HG03025 (cell line): ENCODE data around the gene MGAT4C.
"Not testable (repeated sequence)": the region's sequence is repeated elsewhere in the genome, so short reads cannot be mapped to it uniquely, and the experiment has no call there.

Experiments
- ATAC-seq: cut with Tn5 transposase; IDR thresholded peaks from one replicate; pipeline ENCODE4 v1.9.1; 2021; ENCODE audit warnings: mild to moderate bottlenecking, moderate library complexity; ENCODE audit not compliant: unreplicated experiment, low FRiP score

MGAT4C gene

DNA sequence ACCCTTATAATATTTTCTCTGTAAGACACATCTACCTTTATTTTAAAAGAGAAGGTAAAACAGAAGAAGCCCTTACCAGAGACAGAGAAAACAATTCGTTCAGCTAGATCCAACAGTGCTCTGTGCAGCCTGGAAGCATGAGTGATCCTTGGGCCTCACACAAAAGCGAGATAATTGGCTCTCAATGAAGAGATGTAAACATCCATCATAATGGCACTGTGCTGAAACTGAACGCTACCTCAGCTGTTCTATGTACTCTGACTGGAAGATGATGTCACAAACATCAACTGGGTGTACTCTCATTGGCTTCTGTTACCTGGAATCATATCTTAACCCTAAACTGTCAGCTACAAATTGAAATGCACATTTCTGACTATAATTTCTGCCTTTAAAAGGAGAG lies at the start of gene MGAT4C:
Gene MGAT4C (minus strand): TSS at position 229 of the 400 bp plus-strand sequence.
- ATAC-seq = no peak

DNA sequence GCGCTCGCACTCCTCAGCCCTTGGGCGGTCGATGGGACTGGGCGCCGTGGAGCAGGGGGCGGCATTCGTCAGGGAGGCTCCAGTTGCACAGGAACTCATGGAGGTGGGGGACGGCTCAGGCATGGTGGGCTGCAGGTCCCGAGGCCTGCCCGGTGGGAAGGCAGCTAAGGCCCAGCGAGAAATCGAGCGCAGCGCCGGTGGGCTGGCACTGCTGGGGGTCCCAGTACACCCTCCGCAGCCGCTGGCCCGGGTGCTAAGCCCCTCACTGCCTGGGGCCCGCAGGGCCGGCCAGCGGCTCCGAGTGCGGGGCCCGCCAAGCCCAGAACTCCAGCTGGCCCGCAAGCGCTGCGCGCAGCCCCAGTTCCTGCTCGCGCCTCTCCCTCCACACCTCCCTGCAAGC lies 40.2 kb upstream of the MGAT4C start:
- not testable (repeated sequence) for ATAC-seq

DNA sequence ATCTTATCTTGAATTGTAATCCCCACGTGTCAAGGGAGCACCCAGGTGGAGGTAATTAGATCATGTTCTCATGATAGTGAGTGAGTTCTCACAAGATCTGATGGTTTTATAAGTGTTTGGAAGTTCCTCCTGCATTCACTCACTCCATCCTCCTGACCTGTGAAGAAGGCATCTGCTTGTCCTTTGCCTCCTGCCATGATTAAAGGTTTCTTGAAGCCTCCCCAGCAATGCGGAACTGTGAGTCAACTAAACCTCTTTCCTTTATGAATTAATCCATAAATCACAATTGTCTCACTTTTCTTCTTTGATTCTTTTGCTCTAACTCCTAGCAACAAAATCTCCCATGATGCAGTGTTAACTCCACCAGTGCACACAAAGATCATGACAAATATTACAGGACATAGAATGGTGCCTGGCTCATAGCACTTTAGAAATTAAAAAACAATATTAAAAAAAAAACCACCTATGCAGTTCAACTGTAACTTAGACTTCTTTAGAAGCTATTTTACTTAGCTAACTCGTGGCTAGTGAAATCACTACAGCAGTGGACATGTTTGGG lies 37.6 kb upstream of the MGAT4C start:
- no peak for ATAC-seq

DNA sequence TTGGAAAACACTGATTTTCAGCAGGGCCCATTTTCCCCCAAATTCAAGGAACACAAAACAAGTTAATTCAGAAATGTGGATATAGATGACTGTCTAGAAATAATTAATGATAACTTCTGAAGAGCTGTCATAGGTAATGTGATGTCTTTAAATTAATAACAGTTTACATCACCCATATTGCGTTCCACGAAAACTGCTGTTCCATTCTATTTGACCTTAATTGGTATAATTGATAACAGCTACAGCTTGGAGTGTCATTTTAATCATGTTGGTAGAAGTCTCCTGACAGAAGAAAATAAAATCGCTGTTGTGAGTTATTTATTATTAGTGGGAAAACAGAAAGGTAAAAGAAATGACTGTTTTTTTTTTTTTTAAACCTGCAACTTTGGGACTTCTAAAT lies 36.3 kb upstream of the MGAT4C start:
- ATAC-seq = no peak

DNA sequence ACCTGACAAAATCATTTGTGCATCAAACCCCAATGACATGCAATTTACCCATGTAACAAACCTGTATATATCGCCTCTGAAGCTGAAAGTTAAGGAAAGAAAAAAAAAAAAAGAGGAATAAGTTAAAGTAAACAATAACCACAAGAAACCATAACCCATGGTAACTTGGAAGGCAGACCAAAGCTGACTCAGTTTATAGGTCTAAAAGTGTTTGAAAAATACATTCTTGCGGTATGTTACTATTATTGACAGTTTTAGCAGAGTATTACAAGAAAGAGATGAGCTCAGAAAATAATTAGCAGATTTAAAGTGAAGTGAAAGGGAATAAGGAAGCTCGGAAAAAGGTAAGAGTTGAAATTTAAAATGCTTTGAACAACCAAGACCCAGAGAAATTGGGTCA lies 34.4 kb upstream of the MGAT4C start:
- ATAC-seq = no peak

DNA sequence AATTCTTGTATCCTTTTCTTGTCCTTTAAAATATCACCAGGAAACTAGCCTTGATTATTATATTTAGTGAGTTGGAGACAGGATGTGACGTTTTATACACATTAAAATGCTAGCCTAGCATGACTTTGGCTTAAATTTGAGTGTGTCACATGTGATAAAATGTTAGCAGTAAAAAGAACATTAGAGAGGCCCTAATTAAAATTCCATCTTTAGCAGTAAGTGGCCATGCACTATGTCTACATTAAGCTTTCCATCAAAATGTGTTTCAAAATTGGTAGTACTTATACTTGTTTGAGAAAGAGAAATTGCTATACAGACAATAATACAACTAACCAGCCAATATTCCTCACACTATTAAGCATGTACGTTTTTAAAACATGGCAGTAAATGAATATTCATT lies 29.9 kb upstream of the MGAT4C start:
- no peak for ATAC-seq

DNA sequence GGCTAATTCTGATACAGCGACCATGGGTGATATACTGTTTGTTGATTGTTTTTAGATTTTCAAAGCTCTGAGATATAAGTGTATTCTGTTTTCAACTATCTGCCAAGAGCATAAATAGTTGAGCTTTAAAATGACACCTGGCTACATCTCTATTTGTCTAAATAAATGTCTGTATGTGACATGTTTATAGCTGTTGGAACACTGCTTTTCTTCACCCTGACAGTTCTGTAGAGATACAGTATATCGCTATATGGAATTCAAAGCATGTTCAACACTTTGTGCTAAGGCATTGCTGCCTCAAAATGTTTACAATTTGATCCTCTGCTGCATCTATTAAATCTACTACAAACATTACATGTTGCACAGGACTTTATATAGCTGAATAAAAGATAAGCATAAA lies 27.4 kb upstream of the MGAT4C start:
- no peak for ATAC-seq

DNA sequence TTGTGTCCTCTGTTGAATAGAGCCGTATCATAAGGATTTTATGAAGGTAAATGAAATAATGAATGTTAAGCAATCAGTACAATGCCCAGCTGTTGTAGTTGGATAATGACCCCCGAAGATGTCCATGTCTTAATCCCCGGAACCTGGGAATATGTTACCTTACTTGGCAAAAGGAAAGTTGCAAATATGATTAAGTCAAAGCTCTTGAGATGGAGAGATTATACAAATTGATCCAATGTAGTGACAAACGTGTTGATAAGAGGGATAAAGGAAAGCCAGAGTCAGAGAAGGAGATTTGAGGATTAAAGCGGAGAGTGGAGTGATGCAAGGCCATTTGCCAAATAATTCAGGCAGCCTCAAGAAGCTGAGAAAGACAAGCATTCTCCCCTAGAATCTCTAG lies 19.2 kb upstream of the MGAT4C start:
- no peak for ATAC-seq

DNA sequence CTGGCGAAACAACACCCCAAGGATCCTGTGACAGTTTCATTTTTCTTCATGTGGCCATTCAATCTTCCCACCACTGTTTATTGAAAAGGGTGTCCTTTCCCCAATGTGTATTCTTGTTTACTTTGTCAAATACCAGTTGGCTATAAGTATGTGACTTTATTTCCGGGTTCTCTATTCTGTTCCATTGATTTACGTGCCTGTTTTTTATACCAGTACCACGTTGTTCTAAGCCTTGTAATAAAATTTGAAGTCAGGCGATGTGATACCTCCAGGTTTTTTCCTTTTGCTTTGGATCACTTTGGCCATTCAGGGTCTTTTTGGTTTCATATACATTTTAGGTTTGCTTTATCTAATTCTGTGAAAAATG lies 9.1 kb upstream of the MGAT4C start:
- ATAC-seq = no peak

DNA sequence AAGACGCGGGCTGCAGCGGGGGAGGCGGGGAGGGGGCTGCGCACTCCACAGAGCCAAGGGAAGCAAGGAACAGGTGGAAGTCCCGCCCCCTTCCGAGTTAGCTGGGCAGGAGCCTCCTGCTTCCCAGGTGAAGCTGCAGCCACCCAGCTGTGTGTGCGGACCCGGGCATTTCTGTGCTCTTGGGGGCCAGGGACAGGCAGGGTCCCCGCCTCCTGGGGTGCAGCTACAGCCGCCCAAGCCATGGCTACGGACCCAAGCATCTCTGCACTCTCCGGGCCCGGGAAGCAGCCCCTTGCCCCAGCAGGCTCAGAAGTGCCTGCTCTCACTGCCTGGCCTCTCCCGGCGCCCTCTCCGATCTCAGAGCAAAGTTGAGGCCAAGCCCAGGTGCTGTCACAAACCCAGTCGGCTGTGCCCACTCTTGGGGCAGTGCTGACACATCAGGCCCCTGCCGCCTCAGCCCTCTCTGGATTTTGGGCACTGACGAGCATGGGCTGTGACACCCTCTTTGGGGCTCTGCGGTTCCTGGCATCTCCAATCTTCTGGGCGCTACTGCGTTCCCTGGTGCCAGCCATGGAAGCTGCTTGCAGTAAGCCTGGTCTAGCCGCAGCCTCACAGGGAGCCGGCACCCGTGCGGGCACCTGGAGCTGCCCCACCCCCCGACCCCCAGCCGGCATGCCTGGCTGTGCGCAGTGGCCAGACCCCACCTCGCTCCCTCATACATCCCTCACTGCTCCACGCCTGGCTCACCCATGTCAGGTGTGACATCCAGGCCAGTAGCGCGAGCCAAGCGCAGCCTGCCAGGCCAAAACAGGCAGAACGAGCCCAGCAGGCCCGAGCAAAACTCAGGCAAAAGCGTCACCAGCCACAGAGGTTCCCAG lies 8.5 kb upstream of the MGAT4C start:
- no peak for ATAC-seq

DNA sequence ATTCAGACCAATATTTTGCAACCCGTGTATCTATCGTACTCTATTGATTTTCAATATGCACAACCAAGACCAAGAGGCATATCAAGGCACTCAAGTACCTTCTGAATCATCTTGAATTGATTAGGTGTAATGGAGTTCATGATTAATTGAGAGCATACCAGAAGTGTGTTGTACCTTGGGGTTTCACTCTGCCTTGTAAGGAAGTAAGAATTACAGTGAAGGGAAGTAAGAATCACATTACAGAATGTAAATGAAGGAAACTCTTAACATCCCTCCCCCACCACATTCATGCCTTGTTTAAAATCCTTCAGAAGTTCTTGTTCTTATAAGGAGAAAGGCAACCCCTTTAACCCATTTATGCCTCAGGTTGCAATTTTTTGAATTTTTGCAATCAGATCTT lies 5.4 kb upstream of the MGAT4C start:
- ATAC-seq = no peak

DNA sequence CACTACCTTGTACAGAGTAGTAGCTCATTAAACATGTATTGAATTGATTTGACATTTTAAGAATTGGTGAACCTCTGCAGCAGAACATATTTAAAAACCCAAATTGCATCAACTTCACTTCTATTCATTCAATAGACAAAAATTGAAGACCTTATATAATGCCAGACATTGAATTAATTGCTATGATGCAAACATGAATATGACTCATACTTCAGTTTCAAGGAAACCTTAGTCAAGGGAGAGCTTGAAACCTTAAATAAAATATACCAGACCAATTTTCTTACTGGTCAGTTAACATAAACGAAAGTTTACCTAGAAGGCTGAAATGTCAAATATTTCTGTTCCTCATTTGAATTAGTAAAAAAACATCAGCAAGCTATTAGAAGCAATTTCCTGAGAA lies 5.0 kb upstream of the MGAT4C start:
- ATAC-seq = no peak

DNA sequence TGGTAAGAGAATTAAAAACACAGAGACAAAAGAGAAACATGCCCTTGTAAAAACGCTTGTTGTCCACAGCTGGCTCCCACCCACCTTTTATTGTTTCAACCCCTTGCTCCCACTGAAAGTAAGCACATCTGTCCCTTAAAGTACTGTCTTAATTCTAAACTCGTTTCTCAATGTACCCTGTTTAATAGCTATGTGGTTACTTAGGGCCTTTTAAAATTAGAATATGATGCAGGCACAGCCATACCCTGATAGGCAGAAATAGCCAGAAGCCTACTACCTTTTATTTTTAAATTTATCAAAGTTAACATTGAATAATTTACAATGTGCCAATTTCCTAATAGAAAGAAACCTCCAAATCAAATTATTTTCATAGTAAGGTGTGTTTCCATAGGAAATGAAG lies 4.0 kb upstream of the MGAT4C start:
- ATAC-seq = no peak

DNA sequence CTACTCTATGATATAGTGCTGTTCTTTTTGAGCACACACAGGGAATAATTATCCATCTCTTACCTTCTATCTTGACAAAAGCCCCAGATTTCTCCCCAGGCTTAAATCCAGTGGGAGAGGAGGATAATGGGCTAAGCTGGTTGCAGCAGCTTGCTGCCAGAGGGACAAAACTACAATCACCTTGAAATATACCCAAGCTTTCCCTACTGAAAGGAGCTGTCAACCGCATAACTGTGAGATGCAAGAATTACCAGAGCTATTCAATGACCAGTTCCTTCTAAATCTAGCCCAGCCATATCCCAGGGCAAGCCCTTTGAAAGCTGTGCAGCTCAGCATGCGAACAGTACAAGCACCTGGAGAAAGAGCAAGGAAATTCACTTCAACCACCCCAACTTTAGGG lies 943 bp upstream of the MGAT4C start:
- ATAC-seq = no peak

DNA sequence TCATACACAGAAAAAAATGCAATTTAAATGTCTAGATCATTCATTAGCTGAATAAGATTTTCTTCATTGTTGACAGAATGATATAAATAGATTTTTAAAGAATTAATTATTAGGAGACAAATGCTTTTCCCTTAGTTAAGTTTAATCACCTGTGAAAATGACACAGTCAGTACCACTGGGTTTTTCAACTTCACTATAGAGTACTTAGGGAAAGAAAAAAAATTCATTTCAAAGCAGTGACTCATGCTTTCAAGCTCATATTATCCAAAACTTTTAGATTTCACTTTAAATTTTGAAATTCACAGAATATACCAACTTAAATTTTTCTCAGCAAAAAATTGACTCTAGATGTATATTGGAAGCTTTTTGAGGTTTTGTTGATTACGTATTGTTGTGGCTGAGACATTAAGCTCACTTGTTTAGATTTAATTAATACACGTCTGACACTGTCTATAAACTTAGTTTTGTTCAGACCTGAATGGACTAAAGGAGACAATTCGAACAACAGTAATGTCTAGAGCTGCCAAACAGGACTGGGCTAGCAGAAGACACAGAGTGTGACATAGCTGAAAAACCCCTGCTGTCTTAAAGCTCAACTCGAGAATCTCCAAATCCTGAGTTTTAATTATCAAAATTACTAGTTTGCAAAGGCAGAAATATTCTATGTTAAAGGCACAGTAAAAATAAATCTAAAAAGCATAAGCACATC lies 1.6 kb downstream of the MGAT4C start:
- no peak for ATAC-seq

DNA sequence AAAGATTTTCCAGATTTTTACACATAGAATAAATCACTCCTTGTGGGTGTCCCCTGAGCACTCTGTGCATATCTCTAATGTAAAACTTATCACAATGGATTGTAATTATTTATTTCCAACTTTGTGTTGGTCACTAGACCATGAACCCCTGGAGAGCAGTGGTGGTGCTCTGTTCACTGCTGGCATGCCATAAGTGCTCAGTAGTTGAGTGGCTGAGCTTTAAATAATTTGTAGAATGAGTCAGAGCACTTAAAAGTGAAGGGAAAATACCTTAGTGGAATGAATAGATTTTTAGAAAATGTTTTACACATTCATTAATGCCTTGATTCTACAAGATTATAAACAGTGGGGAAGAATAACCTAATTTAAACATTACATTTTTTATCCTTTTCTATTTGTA lies 6.3 kb downstream of the MGAT4C start:
- ATAC-seq = no peak

DNA sequence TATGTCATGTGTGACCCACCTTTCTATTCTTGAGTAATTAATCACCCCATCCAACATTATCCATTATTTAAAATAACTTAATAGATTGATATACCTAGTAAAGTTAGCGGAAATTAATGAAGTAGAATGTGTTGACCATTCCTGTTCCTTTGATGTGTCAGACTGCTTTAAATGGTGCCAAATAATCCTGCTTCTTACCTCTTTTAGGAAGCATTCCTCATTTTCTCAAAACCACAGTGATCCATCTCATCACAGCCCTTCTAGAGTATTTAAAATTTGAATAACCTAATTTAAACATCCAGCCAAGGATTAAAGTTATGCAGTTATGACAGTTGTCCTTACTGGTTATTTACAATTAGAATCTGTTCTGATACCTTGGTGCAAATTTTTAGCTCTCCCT lies 6.9 kb downstream of the MGAT4C start:
- no peak for ATAC-seq

DNA sequence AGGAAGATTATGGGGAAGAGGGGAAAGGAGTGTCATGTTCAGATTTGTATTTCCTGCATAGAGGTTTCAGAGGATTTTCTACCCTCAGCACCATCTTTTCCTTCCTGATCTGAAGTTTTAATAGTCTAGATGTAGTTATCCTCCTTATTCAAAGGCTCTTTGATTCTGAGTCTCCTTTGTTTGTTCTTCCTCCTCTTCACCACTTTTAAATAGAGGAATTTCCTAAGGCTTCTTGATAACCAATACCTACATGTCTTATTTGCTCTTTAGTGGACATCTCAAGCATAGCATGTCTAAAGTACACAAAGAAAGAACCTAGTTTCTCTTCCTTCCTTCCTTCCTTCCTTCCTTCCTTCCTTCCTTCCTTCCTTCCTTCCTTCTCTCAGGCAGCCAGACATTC lies 8.3 kb downstream of the MGAT4C start:
- no peak for ATAC-seq

DNA sequence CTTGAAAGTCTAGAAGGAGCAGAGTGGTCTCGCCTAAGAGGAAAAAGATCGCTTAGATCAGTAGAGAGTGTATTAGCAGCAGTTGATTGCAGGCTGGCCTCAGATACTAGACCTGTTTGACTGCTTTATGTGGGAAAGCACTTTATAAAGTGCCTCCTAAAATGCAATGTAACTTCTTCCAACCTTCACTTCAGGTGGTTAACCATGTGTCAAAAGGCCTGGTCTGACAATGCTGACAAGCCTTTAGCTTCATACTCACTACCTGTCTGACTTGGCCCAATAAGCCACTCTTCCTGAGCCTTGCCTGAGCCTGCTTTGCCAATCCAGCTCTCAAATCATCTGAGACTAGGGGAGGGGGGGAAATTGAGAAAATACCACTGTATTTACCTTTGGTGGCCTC lies 14.6 kb downstream of the MGAT4C start:
- ATAC-seq = no peak

DNA sequence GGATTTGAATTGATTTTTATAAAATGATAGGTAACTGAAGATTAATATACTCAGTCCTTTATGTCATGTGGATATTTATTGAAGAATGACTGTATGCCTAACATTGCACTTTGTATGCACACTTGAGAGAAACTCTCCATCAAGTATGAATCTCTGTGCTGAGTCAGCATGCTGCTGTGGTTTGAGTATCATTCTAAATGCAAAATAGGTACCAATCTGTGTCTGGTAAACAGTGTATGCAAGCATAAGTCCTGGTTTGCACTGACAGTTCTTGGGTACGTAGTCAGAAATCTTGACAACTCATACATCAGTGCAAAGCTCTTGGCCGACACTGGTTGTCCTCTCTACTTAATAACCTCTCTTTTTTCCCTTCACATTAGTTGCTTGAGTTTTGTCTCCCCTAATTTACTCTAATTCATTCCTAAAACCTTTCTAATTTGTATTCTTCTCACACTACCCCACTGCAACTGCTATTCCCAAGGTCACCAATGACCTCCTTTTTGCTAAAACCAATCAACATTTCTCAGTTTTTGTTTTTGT lies 21.8 kb downstream of the MGAT4C start:
- no peak for ATAC-seq

DNA sequence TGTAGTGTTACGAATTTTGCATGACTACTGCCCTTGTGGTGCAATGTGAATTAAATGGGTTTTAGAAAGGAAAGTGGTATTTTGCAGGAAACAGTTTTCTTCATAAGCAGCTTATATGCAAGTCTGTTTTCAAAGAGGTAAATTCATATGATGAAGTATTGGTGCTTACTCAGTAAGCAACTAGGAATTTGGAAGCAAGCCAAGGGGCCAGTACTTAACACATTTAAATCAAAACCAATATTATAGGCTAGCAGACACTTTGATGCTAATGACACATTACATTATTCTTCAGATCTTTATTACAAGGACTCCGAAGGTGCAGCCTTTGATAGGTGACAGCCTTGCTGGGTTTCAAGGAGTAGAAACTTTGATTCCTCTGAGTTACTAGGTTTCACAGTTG lies 23.1 kb downstream of the MGAT4C start:
- no peak for ATAC-seq
